Prostate gland (tissue), 2 donors: ENCODE measurements around the gene COL13A1.

Experiments
- CTCF ChIP-seq, 4 experiments: fragments of 200-600 bp in 2 of 4; fragments of 450-650 bp in 2 of 4; sonication (generic) in 2 of 4; IDR thresholded peaks; 1 replicate in 3 of 4; 2 replicates in 1 of 4; pipeline ENCODE4 v1.5.1; 2016 to 2019; ENCODE audit warnings: antibody characterized with exemption in 4 of 4, mild to moderate bottlenecking in 2 of 4, moderate library complexity in 2 of 4
- POLR2A ChIP-seq: fragments of 450-650 bp; IDR thresholded peaks from one replicate; pipeline ENCODE4 v1.6.1; 2016; ENCODE audit warnings: antibody characterized with exemption, mild to moderate bottlenecking
- POLR2AphosphoS5 ChIP-seq: sonication (generic); formaldehyde crosslinking; IDR thresholded peaks from one replicate; pipeline ENCODE4 v1.6.1; 2017; ENCODE audit warnings: antibody characterized with exemption

GRCh38 chr10:69963178-69963834, 161.6 kb downstream of the COL13A1 start:
- TF ChIP-seq CTCF (IDR thresholded peaks at IDR 0.05) (no peak), POLR2A (no peak), POLR2AphosphoS5 (no peak)
